Cardiac muscle cell (in vitro differentiated cells and primary cell): Measurements from ENCODE around the gene ZNF782. TPM values are rescaled to one million over a fixed set of nuclear protein-coding genes. Genes with fewer than 3 reads are reported as not detected.
"Not testable (repeated sequence)": the region's sequence is repeated elsewhere in the genome, so short reads cannot be mapped to it uniquely, and the experiment has no call there.

Experiments used
- DNase-seq, 2 donors: peaks; one replicate each; pipeline versions ENCODE4 v3.0.0 to v3.0.0-alpha.2; 2010 to 2017; ENCODE audit warnings: low read depth in 1 of 2, low spot score in 1 of 2
- H3K27ac ChIP-seq: fragments of 200-600 bp; sonication (generic); 2 replicates; pipeline ENCODE4 v1.5.1; 2016
- H3K27me3 ChIP-seq: fragments of 200-600 bp; sonication (generic); 2 replicates; pipeline ENCODE4 v1.6.0; 2016; ENCODE audit warnings: control low read depth
- H3K36me3 ChIP-seq: fragments of 200-600 bp; sonication (generic); 2 replicates; pipeline ENCODE4 v1.5.1; 2016; ENCODE audit warnings: control low read depth
- H3K4me1 ChIP-seq: fragments of 200-600 bp; sonication (generic); 2 replicates; pipeline ENCODE4 v1.8.1; 2017; ENCODE audit warnings: low read depth, mild to moderate bottlenecking, mixed run types
- H3K4me3 ChIP-seq: fragments of 200-600 bp; sonication (generic); 2 replicates; pipeline ENCODE4 v1.5.1; 2016; ENCODE audit warnings: mild to moderate bottlenecking
- H3K9me3 ChIP-seq: fragments of 200-600 bp; sonication (generic); 2 replicates; pipeline ENCODE4 v1.5.1; 2017; ENCODE audit warnings: low read depth, mild to moderate bottlenecking, control low read depth
- polyA plus RNA-seq: library from polyadenylated mRNA; unstranded; fragments of >200 nt; fragmentation: Nextera tagmentation; extraction: Ambion mirVana; gene quantifications from 2 replicates; pipeline ENCODE4 v1.2.1, GENCODE V29; 2016
- total RNA-seq: library from RNA; depleted of rRNA; stranded (reverse); fragments of >200 nt; gene quantifications from 2 replicates; pipeline ENCODE4 v1.2.3, GENCODE V29; 2016
- TF ChIP-seq, protein P1 (sequence below): IDR thresholded peaks from 2 replicates; pipeline ENCODE4 v1.5.1; 2012; ENCODE audit warnings: low read depth, mild to moderate bottlenecking, low read length

ZNF782 gene
- total and polyA plus RNA-seq, 2 experiments from 2014 or later, result 3.0 to 5.5 TPM

- H3K4me1 ChIP-seq, result no peaks in the 10 kb centered on the region
- no peak for DNase-seq
- H3K4me3 ChIP-seq, result no peak overlapping the region
- H3K9me3 ChIP-seq, result peaks cover 10% of the 10 kb centered on the region
- H3K27me3 ChIP-seq, result no peaks in the 10 kb centered on the region
- peaks cover 17% of the 10 kb centered on the region for H3K36me3 ChIP-seq
- H3K27ac ChIP-seq, result no peak overlapping the region
- TF ChIP-seq, protein P1, sequence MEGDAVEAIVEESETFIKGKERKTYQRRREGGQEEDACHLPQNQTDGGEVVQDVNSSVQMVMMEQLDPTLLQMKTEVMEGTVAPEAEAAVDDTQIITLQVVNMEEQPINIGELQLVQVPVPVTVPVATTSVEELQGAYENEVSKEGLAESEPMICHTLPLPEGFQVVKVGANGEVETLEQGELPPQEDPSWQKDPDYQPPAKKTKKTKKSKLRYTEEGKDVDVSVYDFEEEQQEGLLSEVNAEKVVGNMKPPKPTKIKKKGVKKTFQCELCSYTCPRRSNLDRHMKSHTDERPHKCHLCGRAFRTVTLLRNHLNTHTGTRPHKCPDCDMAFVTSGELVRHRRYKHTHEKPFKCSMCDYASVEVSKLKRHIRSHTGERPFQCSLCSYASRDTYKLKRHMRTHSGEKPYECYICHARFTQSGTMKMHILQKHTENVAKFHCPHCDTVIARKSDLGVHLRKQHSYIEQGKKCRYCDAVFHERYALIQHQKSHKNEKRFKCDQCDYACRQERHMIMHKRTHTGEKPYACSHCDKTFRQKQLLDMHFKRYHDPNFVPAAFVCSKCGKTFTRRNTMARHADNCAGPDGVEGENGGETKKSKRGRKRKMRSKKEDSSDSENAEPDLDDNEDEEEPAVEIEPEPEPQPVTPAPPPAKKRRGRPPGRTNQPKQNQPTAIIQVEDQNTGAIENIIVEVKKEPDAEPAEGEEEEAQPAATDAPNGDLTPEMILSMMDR, result no peak
Observed at GRCh38 chr9:96818533-96818932, 35.8 kb downstream of the ZNF782 start.

DNA sequence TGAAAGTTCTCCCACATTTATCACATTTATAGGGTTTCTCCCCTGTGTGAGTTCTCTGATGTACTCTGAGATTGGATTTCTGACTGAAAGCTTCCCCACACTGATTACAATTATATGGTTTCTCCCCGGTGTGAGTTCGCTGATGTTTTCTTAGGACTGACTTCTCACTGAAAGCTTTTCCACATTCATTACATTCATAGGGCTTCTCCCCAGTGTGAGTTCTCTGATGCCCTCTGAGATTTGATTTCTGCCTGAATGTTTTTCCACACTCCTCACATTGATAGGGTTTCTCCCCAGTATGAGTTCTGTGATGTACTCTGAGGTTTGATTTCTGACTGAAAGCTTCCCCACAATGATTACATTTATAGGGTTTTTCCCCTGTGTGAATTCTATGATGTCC lies 36.3 kb downstream of the ZNF782 start:
- H3K27ac ChIP-seq, result no peak overlapping the region
- DNase-seq, result no peak
- H3K9me3 ChIP-seq, result peaks cover 8% of the 10 kb centered on the region
- H3K27me3 ChIP-seq, result no peaks in the 10 kb centered on the region
- H3K36me3 ChIP-seq, result peaks cover 12% of the 10 kb centered on the region
- H3K4me3 ChIP-seq, result no peak overlapping the region
- TF ChIP-seq, protein P1, result no peak
- H3K4me1 ChIP-seq, result no peaks in the 10 kb centered on the region

- no peak for DNase-seq
- Histone ChIP-seq H3K27ac (no peak overlapping the region), H3K27me3 (no peaks in the 10 kb centered on the region), H3K9me3 (no peaks in the 10 kb centered on the region), H3K4me3 (no peak overlapping the region), H3K36me3 (no peaks in the 10 kb centered on the region), H3K4me1 (no peaks in the 10 kb centered on the region)
- TF ChIP-seq, protein P1, result no peak
Observed at GRCh38 chr9:96813607-96814006, 40.7 kb downstream of the ZNF782 start.

- DNase-seq, H3K9me3 ChIP-seq, H3K36me3 ChIP-seq, H3K27me3 ChIP-seq, H3K4me1 ChIP-seq, H3K4me3 ChIP-seq, H3K27ac ChIP-seq: not testable (repeated sequence)
Observed at GRCh38 chr9:96798959-96799358, 55.4 kb downstream of the ZNF782 start.

GRCh38 chr9:96784021-96784420 lies 70.3 kb downstream of the ZNF782 start:
- TF ChIP-seq, protein P1, result no peak
- Histone ChIP-seq H3K4me1 (peaks cover 3% of the 10 kb centered on the region), H3K27ac (no peak overlapping the region), H3K27me3 (no peaks in the 10 kb centered on the region), H3K36me3 (no peaks in the 10 kb centered on the region), H3K4me3 (no peak overlapping the region), H3K9me3 (no peaks in the 10 kb centered on the region)
- no peak for DNase-seq

DNA sequence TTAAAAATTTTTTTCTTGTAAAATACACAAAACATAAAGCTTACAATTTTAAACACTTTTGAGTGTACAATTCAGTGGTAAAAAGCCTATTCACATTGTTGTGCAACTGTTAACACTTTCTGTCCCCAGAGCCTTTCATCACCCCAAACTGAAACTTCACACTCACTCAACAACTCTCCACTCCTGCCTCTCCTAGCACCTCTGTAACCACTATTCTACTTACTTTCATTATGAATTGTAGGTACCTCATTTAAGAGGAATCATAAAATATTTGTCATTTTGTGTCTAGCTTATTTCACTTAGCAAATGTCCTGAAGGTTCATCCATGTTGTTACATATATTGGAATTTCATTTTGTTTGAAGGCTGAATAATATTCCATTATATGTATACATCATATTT lies 72.1 kb downstream of the ZNF782 start:
- no peak overlapping the region for H3K27ac ChIP-seq
- TF ChIP-seq, protein P1, result no peak
- no peak for DNase-seq
- no peaks in the 10 kb centered on the region for H3K36me3 ChIP-seq
- no peaks in the 10 kb centered on the region for H3K27me3 ChIP-seq
- H3K9me3 ChIP-seq, result no peaks in the 10 kb centered on the region
- no peak overlapping the region for H3K4me3 ChIP-seq
- peaks cover 10% of the 10 kb centered on the region for H3K4me1 ChIP-seq
